PC-9 (cell line): Measurements from ENCODE around the gene CACNA1E.

Experiments
- EZH2 ChIP-seq: fragments of 200-600 bp; sonication (generic); IDR thresholded peaks from 2 replicates; pipeline ENCODE4 v1.8.0; 2017; ENCODE audit warnings: antibody characterized with exemption, low read depth
- TF ChIP-seq, protein P1 (sequence below): fragments of 200-600 bp; sonication (generic); conservative IDR thresholded peaks from 2 replicates; pipeline ENCODE4 v1.6.1; 2017; ENCODE audit warnings: mixed run types, antibody characterized with exemption, mild to moderate bottlenecking, moderate library complexity

DNA sequence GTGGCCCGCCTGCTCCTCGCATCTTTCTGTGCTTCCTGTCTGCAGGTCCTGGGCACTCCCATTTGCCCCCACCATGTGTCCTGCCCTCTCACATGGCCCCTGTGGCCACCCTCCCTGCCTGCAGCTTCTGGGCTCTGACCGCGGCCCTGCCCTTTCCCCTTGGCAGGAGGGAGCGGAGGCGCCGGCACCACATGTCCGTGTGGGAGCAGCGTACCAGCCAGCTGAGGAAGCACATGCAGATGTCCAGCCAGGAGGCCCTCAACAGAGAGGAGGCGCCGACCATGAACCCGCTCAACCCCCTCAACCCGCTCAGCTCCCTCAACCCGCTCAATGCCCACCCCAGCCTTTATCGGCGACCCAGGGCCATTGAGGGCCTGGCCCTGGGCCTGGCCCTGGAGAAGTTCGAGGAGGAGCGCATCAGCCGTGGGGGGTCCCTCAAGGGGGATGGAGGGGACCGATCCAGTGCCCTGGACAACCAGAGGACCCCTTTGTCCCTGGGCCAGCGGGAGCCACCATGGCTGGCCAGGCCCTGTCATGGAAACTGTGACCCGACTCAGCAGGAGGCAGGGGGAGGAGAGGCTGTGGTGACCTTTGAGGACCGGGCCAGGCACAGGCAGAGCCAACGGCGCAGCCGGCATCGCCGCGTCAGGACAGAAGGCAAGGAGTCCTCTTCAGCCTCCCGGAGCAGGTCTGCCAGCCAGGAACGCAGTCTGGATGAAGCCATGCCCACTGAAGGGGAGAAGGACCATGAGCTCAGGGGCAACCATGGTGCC lies 249.1 kb downstream of the CACNA1E start:
- TF ChIP-seq, protein P1, sequence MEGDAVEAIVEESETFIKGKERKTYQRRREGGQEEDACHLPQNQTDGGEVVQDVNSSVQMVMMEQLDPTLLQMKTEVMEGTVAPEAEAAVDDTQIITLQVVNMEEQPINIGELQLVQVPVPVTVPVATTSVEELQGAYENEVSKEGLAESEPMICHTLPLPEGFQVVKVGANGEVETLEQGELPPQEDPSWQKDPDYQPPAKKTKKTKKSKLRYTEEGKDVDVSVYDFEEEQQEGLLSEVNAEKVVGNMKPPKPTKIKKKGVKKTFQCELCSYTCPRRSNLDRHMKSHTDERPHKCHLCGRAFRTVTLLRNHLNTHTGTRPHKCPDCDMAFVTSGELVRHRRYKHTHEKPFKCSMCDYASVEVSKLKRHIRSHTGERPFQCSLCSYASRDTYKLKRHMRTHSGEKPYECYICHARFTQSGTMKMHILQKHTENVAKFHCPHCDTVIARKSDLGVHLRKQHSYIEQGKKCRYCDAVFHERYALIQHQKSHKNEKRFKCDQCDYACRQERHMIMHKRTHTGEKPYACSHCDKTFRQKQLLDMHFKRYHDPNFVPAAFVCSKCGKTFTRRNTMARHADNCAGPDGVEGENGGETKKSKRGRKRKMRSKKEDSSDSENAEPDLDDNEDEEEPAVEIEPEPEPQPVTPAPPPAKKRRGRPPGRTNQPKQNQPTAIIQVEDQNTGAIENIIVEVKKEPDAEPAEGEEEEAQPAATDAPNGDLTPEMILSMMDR, result no peak
- TF ChIP-seq EZH2, result no peak
